GM18519 (cell line): ENCODE results near the gene ADGRB3.

Experiments used
- ATAC-seq: cut with Tn5 transposase; IDR thresholded peaks from one replicate; pipeline ENCODE4 v1.9.1; 2021; ENCODE audit warnings: mild to moderate bottlenecking, moderate library complexity; ENCODE audit not compliant: unreplicated experiment, low FRiP score

Gene ADGRB3

DNA sequence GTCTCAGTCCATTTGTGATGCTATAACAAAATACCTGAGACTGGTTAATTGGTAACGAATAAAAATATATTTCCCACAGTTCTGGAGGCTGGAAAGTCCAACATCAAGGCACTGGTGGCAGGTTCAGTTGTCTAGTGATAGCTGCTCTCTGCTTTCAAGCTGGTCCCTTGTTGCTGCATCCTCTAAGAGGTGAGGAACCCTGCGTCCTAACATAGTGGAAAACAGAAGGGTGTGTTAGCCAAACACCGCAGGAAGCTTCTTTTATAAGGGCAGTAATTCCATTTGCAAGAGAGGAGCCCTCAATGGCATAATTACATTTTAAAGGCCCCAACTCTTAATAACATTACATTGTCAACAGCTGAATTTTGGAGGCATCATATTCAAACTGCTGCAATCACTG is 372.7 kb downstream of the ADGRB3 start:
- ATAC-seq, result no peak

DNA sequence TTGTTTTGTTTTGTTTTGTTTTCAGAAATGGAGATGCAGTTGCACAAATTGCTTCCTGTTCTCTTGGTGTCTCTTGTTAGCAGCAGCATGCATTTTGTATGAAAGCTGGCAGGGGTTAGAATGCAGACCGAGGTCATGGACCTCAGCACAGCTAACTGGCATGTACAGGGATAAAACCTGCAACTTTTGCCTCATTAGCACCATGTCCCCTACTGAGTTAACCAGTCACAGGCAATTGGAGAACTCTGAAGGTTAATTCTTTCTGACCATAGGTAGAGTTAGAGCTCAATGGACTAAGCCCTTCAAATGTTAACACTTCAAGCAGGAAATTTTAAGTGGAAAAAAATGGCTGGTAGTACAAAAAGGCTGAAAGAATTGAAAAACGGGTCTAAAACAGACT is 377.1 kb downstream of the ADGRB3 start:
- ATAC-seq, result no peak

DNA sequence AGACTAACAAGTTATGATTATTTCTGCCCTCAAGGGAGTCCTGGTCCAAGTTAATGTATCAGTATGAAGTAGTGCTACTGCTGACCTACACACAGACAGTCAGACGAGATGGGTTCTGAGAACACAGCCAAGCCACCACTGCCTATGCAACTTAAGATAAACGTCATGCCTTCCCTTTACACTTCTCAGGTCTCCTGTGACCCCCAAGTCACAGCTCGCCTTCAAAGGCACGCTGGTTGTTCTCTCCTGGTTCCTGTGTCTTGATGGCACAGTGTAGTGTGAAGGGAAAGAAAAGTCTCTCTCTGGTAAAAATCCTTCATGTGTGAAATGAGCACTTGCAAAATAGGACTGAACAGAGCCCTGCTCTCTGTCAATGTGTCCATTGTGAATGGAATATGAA is 377.8 kb downstream of the ADGRB3 start:
- ATAC-seq, result no peak

DNA sequence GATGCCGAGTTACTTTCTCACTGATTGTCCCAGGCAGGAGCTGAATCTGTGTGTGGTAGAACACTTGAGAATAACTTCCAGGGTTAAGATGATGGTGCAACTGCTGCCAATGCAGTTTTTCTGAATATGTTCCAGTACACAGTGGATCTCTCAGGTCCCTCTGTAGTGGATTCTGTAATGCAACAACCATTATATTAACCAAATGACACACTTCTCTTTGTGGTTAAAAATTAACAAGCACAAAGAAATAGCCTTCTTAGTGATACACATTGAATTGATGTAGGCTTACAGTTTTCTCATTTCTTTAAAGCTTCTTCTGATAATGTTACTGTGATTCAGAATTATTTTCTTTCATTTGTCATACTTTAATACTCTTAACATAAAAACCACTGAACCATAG is 383.8 kb downstream of the ADGRB3 start:
- no peak for ATAC-seq

DNA sequence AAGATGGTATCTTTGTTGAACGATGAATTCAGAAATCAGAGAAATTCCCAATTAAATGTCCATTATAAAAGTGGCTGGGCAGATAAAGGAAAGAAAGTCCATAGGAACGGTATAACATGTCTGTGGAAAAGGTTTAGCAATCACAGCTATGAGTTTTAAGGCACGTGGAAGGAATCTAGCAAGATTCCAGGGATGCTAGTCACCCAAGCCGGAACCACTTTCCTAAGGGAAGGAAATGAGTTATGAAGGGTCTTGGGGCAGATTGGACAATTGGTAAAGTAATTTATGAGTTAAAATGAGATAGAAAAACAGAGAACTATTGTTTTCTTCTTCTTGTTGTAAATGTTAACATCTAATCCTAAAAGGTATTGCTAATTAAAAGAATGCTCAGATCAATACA is 384.8 kb downstream of the ADGRB3 start:
- ATAC-seq, result no peak

DNA sequence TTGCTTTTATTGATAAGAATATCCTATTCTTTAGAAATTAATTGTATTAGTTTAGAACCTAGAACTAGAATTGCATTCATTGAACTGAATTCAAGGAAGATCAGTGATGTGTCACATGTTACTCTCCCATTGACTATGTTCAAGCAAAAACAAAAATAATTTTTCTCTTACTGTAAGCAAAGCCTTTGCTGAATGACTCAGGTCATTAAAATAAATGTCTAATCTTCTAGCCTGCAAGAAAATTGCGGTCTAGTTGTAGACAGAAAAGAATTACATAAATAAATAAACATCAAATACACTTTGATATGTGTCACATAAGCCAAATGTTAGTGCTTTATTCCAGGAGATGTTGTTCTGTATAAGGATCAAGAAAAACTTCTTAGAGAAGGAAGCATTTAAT is 387.9 kb downstream of the ADGRB3 start:
- ATAC-seq, result no peak

DNA sequence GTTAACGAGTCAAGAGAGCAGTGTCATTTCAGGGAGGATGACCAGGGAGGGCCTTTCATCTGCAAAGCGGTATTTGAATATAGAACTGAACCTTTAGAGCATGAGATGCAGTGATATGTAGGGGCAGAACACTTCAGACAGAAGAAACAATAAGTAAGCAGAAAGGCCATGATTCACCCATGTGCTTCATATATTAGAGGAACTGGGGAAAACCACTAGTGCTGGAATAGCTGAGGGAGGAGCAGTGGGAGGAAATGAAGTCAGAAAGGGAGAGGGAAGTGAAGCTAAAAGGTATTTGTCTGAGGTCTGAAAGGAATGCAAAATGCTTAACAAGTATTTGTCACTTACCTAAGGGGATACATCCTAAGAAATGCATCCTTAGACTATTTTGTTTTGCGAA is 391.2 kb downstream of the ADGRB3 start:
- ATAC-seq, result no peak

DNA sequence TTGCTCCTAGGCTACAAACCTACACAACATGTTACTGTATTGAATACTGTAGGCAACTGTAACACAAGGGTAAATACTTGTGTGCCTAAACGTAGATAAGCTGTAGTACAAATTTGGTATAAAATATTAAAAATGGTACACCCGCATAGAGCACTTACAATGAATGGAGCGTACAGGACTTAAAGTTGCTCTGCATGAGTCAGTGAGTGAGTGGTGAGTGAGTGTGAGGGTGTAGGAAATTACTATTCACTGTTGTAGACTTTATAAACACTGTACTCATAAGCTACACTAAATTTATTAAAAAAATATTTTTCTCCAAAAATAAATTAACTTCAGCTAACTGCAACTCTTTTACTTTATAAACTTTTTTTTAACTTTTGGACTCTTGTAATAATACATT is 391.6 kb downstream of the ADGRB3 start:
- no peak for ATAC-seq

DNA sequence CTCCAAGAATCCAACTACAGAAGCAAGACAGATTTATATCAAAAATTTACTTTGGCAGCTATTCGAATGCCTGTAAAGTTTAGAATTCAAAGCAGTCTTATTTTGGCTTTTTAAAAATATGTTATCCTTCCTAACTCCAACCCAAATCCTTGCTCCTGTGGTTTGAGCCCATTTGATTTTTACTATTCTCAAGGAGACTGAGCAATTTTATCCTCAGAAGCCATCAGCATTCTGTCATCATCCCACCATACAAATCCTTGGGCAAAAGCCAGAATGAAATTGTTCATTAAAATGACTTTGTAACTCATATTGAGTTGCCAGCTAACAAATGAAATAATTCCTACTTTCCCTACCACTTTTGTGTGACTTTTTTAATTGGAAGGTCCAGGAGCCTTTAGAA is 392.8 kb downstream of the ADGRB3 start:
- no peak for ATAC-seq

DNA sequence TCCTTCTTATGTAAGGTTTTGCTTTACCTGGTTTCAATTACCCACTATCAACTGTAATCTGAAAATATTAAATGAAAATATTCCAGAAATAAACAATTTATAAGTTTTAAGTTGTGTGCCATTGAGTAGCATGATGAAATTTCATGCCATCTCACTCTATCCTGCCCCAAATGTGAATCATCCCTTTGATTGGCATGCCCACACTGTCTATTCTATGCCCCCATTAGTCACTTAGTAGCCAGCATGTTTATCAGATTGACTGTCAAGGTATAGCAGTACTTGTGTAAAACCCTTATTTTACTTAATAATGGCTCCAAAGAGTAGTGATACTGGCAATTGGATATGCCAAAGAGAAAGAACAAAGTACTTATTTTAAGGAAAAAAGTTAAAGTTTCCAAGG is 403.8 kb downstream of the ADGRB3 start:
- ATAC-seq, result no peak

DNA sequence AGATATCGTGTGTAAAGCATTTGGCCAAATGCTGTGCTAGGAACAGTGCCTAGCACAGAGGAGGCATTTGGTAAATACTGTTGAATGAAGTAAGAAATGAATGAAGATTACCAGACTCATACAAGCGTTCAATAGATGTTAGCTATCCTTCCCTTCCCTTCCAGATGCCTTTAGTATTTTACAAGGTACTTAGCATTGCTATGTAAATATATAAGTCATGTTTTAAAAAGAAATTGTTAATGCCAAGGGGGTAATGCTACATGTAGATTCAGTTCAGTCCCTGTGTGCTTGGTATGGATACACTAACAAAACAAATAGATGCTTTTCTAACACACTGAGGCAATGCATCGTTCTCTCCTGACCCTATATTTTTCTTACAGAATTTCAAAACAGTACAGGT is 407.2 kb downstream of the ADGRB3 start:
- no peak for ATAC-seq

DNA sequence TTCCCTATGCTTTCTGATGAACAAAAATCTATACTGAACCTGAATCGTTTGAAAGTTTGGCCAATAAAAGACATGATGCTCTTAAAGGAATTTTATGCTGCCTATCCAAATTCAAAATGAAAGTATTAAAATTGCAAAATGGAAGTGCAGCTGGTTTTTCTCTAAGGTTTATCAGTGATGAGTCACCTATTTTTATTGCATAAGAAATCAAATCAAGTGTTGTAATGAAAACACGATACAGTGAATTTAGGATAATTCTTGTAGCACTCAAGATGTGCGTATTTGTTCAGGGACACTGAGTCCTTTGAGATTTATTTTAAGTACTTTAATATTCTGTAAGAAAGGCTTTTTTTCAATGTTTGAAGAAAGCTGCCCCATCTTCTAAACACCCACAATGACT is 409.5 kb downstream of the ADGRB3 start:
- no peak for ATAC-seq

DNA sequence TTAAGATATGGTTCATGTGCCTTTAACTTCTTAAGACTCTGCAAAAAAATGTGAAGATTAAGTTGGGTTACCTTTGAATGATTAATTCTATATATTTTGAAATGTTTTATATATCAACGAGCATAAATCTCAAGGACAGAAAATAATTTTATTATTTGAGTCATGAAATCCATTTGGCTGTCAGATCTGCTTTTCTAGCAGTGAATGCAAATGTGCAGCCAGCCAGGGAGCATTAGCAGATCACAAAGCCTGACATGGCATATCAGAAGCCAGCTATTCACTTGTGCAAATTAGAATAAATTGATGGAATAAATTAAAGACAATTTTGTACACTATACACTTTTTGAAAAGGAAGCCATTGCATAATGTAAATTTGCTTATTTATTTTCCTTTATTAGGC is 424.3 kb downstream of the ADGRB3 start:
- no peak for ATAC-seq

DNA sequence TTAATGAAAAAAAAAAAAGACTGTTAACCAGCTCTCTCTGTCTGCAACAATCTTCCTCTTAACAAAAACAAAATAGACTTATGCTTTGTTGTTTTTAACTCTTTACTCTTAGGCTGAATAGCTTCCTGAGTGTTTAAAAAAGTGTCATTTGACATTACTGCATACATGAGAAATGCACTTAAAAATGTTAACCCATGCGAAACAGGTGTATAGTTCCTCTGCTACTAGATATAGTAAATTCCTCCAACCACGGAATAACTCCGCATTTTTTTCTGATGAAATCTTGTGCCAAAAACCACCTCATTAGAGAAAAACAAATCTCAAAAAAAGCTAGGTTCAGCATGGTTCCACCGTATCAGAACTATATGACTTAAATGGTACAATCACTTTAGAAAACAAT is 426.0 kb downstream of the ADGRB3 start:
- ATAC-seq, result no peak

DNA sequence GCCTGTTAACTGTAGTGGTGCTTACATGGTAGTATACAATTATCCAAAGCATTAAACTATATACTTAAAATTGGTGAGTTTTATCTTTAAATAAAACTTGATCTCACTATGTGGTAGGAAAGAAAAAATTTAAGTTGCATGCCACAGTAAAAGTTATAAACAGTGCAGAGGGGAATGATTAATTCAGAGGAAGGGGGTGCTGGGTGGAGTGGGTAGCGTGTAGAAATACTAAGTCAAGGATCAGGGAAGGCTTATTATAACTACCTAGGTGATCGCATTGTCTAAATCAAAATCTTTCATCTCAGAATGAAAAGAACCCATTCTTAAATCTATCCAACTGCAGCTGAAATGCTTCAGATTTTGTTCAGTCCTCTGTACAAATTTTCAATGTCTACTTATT is 428.3 kb downstream of the ADGRB3 start:
- no peak for ATAC-seq

DNA sequence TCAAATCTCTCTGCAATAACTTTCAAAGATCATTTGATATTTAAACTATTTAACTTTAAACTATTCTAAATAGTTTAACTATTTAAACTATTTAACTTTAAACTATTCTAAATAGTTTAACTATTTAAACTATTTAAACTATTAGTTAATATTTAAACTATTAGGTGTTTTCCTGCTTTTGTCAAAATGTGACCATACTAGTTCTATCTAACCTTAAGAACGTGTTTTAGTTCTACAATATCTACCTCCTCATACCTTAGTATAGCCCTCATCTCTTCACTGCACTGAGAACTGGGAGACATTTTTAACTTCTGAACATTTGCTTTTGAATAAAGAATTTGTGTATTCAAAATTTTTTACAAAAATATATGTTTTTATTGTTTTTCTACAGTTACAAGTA is 429.1 kb downstream of the ADGRB3 start:
- no peak for ATAC-seq

DNA sequence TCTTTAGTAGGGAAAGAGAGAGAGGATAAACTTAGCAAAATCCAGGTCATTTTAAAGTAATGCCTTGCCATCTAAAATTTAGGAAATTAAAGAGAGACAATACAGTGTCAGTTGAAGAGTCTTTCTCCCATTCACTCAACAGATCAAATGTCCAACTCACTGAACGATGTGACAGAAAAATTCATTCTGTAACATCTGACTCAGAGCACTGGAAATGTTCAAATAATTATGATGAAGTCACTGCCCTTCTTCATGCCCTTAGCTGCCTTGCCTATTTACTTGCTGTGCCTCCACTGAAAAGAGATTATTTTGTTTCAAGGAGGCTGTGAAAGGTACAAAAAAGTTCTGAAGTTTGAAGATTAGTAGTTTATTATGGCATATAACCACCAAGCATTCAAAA is 434.8 kb downstream of the ADGRB3 start:
- ATAC-seq, result no peak

DNA sequence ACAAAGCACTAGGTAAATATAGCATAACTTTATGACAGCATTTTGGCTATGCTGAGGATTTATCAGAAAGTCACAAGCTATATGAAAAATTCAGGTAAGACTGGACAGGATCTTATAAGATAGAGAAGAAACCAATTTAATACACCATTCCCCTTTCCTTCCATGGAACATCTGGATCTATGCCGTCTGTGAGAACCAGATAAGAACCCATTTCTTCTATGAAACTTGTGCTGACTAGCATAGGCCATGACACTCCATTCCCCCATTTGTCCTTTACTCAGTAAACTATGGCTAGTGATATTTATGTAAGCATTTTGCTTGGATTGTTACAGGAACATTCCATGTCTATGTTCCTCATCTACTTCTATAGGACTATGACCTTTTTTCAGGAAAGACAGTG is 437.7 kb downstream of the ADGRB3 start:
- ATAC-seq, result no peak

DNA sequence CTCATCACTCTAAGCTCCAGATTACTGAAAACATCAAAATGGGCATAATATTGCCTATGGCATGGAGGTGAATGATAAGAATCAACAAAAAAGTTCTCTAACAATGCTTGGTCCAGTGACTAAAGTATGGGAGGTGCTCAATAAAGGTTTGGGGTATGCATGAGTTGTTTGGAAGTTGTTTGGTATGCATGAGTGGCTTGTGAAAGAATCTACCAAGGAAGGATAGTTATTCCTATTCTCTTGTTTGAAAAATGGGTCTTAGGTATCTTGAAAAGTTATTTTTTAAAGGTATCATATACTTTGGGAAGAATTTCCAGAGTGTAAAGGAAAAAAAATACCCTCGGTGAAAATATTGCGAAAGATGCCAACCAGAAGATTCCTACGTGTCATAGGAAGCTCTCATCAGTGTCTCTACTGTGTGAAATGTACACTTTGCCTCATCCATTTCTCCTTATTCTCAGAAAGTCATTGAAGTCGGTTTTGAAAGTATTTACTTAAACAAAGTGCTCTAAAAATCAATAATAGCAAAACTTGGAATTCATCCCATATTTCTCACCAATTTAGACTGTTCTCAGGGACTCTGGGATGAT is 449.8 kb downstream of the ADGRB3 start:
- no peak for ATAC-seq

DNA sequence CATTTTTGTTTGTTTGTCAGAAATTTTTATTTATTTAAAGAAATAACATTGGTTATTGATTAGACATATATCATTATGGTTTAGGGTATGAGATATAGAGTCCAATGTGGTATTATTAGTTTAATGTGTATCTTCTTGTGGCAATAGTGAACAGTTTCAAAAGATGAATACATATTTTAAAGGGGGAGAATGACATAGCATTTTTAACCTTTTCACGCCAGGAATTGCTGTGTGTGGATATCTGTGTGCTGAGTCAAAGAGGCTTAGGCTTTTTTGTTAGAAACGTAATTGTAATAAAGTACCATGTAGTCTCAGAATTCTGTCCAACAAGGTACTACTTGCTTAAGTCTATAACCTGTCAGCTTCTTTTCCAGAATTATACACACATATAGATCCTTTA is 451.6 kb downstream of the ADGRB3 start:
- no peak for ATAC-seq

DNA sequence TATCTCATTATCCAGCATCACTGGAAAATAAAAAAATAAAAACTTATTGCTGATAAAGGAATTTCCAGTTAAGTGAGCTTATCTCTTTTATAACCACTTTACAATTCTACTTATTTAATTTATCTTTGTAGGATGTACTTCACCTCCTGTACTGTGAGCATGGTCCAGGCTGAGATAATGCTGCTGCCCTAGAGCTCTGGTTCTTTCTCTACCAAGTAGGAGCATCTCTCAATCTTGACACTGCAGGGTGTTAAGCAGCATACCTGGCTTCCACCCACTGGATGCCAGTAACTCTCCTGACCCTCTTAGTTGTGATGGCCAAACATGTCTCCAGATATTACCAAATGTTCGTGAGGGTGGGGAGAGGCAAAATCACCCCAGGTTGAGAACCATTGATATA is 454.5 kb downstream of the ADGRB3 start:
- ATAC-seq, result no peak

DNA sequence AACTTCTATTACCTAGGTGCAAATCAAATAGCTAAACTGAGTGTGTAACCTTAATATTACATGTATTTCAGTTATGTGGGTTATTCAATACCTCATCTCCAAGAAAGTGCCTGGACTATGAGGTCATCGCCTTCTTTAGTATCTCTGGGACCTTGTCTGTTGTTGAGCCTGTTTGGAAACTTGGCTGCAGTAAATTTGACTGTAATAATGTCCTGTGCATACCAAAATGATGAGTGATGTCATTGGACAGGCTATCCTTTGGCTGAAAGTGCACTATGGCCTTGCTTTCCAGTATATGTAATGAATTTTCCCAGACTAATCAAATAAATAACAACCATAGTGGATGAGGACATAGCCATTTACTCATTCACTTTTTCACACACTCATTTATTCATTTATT is 455.1 kb downstream of the ADGRB3 start:
- ATAC-seq, result no peak

DNA sequence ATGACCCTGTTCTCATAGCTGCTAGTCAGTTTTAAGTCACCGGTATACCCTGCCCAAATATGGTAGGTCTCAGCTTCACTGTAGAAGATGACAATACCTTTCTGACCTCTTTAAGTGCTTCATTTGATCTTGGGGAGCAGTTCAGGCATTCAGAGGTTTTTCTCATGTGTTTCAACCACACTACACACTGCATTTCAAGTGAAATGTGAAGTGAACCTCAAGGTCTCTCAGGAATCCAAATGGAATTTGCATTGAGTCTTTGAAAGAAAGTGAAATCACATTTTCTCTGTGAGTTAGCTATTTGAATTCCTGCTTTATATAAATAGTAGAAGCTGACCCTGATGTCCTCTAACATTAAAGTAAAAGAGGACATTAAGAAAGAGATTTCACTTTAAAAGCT is 461.6 kb downstream of the ADGRB3 start:
- no peak for ATAC-seq
